Measurements from ENCODE around the gene PSME2.

The PSME2 gene

DNA sequence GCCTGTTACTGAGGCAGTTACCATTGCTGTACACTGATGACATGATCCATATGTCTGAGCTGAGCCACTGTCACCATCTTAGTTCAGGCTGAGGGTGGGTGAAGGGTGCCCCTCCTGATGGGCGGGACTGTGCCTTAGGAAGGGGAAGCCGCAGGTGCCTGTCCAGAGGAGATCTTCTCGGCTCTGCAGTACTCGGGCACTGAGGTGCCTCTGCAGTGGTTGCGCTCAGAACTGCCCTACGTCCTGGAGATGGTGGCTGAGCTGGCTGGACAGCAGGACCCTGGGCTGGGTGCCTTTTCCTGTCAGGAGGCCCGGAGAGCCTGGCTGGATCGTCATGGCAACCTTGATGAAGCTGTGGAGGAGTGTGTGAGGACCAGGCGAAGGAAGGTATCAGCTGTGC lies 4.6 kb upstream of the PSME2 start:
- no peak for DNase-seq

DNA sequence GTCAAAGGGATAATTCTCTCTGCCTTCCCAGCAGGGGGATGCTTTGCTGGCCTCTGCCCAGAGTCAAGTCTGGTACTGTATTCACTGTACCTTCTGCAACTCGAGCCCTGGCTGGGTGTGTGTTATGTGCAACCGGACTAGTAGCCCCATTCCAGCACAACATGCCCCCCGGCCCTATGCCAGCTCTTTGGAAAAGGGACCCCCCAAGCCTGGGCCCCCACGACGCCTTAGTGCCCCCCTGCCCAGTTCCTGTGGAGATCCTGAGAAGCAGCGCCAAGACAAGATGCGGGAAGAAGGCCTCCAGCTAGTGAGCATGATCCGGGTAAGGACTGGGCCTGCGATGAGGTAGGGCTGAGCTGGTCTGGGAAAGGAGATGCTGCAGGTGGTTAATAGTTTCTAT lies 4.2 kb upstream of the PSME2 start:
- no peak for DNase-seq

DNA sequence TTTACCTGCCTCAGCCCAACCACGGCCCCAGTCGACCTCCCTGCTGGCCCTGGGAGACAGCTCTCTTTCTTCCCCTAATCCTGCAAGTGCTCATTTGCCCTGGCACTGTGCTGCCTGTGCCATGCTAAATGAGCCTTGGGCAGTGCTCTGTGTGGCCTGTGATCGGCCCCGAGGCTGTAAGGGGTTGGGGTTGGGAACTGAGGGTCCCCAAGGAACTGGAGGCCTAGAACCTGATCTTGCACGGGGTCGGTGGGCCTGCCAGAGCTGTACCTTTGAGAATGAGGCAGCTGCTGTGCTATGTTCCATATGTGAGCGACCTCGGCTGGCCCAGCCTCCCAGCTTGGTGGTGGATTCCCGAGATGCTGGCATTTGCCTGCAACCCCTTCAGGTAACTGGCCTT lies 3.7 kb upstream of the PSME2 start:
- no peak for DNase-seq

DNA sequence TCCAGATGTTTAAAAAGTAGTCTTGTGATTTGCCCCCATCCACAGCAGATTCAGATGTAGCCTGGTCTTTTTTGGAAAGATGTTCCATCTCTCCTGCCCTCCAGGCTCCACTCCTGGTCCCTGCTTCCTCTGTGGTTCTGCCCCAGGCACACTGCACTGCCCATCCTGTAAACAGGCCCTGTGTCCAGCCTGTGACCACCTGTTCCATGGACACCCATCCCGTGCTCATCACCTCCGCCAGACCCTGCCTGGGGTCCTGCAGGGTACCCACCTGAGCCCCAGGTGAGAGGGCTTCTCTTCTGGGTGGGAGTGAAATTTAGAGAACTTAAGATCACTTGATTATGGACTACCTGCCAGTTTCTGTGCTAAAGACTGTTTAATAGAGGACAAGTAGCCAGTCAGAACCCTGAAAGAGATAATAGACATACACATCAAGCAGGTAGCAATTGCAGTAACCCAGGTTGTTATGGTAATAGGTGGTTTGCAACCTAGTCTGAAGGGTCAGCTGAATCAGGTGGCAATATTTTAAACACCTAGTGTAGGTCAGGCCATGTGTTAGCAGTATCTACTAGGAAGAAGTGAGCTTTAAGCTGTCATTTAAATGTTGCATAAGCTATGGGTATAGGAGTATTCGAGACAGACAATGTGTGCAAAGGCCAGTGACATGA lies 3.0 kb upstream of the PSME2 start:
- DNase-seq: no peak

DNA sequence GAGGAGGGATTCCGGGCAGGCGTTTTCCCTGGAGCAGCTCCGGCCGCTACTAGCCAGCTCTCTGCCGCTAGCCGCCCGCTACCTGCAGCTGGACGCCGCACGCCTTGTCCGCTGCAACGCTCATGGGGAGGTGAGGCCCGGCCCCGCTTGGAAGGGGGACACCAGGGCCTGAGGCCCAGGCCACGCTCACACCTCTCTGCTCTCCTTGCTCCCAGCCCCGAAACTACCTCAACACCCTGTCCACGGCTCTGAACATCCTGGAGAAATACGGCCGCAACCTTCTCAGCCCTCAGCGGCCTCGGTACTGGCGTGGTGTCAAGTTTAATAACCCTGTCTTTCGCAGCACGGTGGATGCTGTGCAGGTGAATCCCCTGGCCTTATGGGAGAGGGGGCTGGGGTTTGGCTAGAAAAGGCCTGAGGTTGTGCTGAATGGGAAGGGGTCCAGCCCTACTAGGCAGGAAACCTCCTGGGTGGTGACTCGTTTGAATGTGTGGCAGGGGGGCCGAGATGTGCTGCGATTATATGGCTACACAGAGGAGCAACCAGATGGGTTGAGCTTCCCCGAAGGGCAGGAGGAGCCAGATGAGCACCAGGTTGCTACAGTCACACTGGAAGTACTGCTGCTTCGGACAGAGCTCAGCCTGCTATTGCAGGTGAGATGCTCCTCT lies 1.5 kb upstream of the PSME2 start:
- no peak for DNase-seq

DNA sequence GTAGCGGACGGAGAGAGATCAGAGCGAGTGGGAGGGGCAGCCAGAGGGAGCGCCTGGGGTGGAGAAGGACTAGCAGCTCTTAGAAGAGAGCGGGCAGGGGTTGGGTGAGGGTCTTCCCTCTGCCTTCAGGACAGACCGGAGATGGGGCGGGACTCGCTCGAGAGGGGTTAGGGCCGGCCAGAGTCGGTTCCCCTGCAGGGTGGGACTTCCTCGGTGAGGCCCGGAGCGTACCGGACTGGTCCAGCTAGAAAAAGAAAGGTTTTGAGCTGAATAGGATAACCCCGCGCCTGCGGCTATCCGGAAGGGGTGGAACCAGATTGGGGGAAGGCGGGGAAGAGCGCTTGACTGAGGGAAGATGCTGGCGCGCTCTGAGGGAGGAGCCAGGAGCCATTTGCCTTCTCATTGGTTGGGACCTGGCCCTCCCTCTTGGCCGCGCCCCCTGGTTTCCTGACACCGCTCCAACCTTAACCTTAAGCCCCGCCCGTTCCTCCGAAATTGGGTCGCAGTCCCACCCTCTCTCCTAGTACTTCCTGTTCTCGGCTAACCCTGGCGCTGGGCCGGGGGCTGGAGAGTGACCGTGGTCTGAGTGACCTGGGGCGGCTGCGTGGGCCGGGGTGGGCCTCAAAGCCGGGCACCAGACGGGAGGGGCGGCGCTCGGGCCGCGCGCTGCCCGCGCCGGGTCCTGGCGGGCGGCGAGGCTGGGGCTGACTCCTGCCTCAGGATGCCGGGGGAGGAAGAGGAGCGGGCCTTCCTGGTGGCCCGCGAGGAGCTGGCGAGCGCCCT lies 759 bp upstream of the PSME2 start, which contains the start of gene RNF31:
RNF31 (plus strand) TSS at position 521 of the 783 bp plus-strand sequence; CDS start at position 722, 201 bp downstream.
- DNase-seq: peak; percentile 98

DNA sequence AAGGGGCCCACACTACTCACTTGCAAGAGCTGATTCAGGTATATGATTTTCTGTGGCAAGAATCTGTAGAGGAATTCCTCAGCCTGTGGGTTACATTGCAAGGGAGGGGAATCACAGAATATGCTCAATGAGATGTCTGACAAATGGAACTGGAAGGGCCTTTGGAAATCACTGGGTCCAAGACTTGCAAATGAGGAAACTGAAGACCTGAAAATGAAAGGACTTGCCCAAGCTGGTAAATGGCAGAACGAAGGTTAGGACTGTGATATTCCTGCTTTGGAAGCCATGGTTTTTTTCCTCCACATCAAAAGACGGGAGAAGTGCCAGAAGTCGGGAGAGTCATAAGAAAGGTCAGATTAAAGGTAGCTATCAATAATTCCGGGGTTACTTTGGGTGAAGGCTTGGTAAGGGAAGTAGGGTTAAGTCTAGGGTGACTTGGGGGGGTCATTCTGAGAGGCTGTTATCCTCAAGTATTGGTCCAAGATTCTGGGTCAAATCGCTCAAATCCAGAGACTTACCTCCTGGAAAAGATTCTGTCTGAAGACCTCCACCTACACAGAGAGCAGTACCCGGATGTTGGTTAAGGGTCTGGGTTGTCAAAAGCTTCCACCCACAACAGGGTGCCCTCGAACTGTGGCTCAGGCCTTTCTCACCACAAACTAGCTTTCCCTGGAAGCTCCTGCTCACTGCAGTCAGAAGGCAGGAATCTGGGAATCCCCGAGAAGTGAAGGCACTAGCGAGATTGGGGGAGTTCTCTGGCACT lies 539 bp downstream of the PSME2 start:
- no peak for DNase-seq

DNA sequence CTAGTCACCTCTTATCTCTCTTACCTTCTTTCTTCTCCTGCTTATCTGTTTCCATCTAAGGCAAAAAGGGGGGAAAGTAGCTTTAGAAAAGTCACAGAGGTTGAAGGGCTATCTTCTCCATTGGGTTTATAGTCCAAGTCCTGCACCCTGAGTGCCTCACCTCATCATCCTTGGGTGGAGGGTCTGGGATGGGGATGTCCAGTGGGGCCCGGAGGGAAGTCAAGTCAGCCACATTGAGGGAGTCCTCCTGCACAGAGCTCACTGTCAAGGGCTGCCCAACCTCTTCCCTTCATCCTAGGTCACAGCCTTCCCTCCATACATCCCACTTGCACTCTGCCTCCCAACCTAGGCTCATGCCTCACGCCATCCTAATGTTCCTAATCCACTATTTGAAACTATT lies 1.2 kb downstream of the PSME2 start:
- DNase-seq: no peak

DNA sequence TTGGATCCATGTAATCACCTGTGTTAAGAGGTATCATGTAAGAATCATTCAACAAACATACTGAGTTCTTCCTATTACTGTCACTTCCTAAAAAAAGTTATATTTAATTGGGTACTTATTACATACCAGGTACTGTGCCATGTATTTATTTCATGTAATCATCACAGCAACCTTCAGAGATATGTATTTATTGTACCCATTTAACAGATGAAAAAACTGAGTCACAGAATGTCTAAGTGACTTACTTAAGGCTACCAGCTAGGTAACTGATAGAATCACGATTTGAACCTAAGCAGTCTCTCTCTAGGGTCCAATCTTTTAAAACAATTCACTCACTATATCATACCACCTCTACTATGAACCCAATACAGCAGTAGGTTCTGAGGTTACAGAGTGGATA lies 2.0 kb downstream of the PSME2 start:
- DNase-seq: no peak

DNA sequence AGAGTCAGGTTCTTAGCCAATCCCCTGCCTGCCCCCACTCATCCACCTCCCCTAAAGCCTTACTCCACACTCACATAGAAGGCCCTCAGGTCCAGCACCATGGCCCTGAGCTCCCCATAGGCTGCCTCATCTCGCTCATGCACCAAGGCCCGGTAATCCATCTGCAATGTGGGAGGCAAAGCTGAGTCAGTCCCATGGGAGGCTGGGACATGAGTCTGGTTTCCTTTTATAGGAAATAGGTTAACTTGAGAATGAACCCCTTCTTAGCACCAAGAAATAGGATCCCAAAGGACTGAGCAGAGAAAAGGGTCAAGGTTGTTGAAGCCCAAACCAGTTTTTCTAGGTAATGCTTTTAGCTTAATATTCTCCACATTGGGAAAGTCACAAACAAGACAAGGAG lies 2.9 kb downstream of the PSME2 start:
- no peak for DNase-seq

DNA sequence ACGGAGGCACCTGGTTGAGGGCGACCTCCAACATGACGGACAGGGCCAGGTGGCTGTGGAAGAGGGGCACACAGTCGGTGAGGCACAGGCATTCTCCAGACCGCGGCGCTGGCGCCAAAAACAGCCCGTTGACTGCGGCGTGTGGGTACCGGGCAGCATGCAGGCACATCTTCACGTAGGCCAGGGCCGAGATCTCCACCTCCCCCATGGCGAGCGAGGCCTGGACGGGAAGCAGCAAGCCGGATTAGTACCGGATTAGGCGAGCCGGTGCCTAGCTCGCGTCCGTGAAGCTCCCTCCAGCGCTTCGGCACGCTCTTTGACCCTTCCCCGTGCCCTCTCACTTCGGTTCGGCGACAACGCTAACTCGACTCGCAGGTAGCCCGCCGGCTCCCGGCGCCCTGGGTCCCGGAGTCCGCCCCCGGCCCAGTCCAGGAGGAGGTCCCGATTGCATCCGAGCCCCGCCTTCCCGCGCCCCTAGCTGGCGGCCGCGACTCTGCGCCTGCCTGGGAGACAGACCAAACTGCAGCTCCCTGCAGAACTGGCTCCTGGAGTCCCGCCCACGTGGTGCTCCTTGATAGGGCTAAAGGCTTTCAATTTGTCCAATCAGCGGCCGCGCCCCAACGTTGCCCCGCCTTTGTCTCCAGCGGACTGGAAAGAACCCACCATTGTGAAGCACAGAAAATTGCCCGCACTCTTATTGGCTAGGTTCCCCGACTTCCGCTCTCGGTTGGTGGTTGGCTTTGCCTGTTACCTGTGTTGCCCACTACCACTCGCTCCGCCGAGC lies 5.1 kb downstream of the PSME2 start, which contains the start of gene EMC9:
EMC9 (minus strand) TSS at position 495 of the 784 bp plus-strand sequence; CDS start at position 208, 287 bp downstream.
- peak; percentile 100 for DNase-seq

DNA sequence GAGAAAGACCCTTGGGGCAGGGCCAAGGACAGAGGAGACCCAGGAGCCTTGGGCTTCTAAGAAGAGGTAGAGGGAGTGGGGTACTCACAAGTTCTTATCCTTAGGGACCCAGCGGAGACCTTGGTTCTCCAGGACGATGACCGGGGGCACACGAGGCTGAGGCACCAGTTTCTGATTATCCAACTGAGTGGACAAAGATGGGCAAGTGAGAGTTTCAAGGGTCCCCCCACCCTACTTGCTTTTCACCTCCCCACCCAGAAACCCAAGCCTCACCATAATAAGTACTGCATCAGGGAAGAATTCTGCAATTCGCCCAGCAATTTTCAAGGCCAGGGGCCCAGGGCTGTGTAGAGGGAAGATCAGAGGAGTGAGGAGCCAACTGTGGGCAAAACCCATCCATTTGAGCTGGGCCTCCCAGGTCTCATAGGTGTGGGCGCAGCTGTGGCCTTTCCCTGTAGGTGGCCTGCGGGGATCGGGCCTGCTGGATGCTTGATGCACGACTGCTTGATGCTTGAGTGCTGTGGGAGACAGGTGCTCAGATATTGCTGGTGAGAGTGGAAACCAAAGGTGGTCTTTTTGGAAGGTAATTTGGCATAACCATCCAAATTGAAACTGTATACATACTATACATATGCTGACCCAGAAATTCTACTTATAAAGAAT lies 7.0 kb downstream of the PSME2 start:
- DNase-seq: no peak

DNA sequence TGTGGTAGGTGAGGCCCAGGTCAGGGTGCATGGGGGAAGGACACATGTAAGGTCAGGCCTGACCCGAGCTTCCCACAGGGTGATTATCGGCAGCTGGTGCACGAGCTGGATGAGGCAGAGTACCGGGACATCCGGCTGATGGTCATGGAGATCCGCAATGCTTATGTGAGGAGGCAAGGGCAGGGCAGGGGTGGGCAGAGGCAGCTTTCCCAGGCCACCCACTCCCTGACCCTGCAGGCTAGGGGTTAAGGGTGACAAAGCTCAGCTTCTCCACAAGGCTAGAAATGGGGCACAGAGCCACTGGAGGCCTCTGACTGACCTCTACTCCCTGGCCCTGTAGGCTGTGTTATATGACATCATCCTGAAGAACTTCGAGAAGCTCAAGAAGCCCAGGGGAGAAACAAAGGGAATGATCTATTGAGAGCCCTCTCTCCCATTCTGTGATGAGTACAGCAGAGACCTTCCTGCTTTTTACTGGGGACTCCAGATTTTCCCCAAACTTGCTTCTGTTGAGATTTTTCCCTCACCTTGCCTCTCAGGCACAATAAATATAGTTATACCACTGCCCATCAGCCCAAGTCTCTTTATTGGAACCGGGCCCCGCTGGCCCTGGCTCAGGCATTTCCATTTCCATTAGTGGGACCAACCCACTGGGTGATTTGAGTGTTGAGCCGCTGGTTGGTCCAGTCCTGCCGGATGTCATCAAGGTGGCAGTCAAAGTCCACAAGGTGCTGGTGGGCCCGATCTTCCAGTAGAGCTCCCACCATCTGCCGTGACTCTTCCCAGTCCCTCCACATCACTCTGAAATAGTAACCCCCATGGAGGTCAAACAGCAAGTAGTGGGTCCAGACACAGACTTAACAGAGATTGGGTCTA lies 7.8 kb downstream of the PSME2 start:
- no peak for DNase-seq

DNA sequence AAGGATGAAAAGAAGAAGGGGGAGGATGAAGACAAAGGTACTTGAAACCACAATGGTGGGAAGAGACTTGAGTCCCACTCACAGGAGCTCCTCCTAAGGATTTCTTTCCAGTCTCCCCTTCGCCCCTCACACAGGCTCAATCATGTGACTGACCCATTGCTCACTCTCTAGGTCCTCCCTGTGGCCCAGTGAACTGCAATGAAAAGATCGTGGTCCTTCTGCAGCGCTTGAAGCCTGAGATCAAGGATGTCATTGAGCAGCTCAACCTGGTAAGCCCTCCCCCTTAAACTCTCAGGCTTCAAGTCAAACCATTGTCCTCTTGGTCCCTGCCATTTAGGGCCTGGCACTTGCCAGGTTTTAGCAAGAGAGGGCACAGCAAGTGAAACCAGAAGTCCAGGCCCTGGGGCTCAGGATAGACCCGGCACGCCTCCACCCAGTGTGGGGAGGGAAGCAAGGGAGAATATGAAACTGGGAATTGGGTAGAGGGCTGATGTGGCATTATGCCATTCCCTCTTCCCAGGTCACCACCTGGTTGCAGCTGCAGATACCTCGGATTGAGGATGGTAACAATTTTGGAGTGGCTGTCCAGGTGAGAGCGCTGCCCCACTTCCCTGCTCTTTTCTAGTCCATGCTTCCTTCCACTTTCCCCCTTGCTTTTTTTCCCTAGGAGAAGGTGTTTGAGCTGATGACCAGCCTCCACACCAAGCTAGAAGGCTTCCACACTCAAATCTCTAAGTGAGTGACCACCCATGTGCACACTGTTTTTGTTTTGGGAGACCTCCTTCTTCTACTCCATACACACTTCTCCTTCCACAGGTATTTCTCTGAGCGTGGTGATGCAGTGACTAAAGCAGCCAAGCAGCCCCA lies 8.6 kb downstream of the PSME2 start:
- no peak for DNase-seq

DNA sequence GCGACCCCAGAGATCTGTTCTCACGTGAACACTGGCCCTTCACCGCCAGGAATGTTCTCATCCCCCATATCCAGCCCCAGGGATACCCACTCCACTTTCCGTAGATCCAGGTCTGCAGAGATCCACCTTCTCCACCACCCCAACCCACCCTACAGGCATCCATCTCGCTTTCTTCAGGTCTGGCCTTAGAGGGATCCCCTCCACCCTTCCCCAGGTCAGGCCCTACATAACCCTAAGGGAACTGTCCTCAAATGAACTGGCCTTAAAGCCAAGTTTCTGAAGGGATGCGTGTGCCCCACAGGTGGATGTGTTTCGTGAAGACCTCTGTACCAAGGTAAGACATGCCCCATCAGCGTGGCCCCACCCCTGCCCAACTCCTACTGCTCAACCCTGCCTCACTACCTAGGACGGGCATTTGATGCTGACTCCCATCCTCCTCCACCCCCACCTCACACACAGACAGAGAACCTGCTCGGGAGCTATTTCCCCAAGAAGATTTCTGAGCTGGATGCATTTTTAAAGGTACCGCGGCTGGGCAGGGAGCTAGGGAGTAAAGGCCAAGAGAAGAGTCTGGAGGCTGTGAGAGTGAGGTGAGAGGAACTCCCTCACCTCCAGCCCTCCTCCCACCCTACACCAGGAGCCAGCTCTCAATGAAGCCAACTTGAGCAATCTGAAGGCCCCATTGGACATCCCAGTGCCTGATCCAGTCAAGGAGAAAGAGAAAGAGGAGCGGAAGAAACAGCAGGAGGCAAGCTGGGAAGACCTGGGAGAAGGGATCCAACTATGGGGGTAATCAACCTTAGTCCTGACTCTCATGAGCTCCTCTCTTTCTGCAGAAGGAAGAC lies 9.5 kb downstream of the PSME2 start:
- no peak for DNase-seq

DNA sequence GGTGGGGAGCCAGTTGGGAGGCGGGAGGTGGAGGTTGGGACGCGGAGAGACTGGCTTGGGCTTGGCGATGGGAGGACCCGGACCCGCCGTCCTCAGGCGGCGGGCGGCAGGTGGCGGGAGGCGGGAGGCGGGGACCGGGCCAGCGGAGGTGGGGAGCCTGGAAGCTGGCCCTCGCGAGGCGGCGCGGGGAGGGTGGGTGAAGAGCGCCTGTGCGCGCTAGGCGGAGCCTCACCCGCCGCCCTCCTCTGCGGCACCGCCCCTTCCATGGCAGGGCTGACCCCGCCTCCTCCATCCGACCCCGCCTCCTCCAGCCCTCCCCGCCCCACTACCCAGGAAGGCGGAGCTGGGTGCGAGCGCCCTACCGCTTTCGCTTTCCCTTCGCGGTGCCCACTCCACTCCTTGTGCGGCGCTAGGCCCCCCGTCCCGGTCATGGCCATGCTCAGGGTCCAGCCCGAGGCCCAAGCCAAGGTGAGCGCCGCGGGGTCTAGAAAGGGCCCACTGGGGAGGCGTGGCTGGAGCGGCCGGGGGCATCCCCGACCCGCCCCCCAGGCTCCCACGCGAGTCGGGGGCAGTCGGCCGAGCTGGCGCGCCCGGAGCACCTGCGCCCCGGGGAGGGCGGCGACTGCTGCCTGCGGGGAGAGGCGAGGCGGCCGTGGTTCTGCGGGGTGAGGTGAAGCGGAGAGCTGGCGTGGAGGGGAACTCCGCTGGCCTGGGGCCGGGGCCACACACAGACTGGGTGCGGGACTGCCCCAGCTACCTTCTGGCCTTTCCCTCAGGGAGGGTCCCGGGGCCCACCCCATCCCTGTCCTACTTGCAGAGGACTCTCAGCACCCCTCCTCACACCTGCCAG lies 10.4 kb downstream of the PSME2 start, which contains the start of gene PSME1:
PSME1 (plus strand) TSS at position 361 of the 850 bp plus-strand sequence; CDS start at position 430, 69 bp downstream.
- peak; percentile 75 for DNase-seq

DNA sequence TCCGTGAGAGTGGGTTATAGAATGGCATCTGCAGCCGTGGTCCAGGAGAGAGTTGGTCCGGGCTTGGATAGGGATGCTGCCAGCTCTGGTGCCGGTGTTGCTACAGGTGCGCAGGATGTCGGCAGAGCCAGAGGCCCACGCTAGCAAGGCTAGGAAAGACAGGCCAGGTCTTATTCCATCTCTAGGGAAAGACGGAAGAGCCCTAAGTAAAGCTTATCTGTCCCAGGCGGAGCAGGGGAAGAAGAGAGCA lies 10.9 kb downstream of the PSME2 start:
- no peak for DNase-seq

DNA sequence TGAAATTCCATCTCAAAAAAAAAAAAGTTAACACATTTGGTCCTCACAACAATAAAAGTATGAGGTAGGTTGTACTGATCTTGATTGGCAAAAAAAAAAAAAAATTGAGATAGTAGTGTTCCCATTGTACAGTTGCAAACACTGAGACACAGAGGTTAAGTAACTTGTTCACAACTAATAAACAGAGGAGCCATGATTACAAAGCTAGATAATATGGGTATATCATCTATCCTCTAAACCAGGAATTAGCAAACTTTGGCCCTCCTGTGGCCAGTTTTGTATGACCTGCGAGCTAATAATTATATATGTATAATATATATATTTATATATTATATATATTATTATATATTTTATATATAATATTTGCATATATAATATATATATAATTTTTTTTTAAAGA lies 12.7 kb downstream of the PSME2 start:
- no peak for DNase-seq
